ENCODE measurements around the gene DCANP1. TPM values are rescaled to one million over a fixed set of nuclear protein-coding genes. Genes with fewer than 3 reads are reported as not detected.

The DCANP1 gene
- total RNA-seq, 1 experiment from 2014 or later: not detected

GRCh38 chr5:135437796-135438560, 9.2 kb downstream of the DCANP1 start:
- no peak for ATAC-seq
- CTCF ChIA-PET: interaction anchor here (1.2 to 4.8 kb wide), 4 partner anchors 13 to 28 kb away, joined by 3 to 32 read pairs (median 16); no protein-coding TSS in a partner anchor

DNA sequence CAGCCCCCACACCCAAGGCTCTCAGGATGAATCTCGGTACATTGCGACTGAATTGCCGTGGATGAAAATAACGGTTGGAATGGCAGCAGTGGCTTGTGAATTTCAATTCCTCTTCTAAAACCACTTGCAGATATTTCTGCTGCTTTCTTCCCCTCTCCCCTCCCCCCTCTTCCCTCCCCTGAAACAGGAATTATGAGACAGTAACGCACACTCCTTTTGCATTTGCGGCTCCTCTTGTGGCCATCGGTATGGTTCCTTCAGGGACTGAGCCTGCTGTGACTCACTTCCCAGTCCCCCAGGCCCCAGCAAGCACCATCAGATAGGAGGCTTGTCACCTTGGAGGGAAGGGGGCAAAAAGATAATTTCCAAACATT, 9.7 kb downstream of the DCANP1 start:
- CTCF ChIA-PET: interaction anchor here (2.3 to 4.8 kb wide), 2 partner anchors 12 to 25 kb away, joined by 9 to 32 read pairs; no protein-coding TSS in a partner anchor
- Mint-ChIP-seq H3K9me3 (no peaks in the 10 kb centered on the region), H3K4me3 (no peak overlapping the region), H3K4me1 (peaks cover 9% of the 10 kb centered on the region), H3K27ac (no peak overlapping the region), H3K27me3 (ENCODE audit: low read depth) (no peaks in the 10 kb centered on the region), H3K36me3 (no peaks in the 10 kb centered on the region)
- TF ChIP-seq MYBL2 (CRISPR knock-in tag; IDR thresholded peaks at IDR 0.05): no peak
- TF ChIP-seq ATF1 (CRISPR knock-in tag; IDR thresholded peaks at IDR 0.05): no peak
- TF ChIP-seq, protein P1, sequence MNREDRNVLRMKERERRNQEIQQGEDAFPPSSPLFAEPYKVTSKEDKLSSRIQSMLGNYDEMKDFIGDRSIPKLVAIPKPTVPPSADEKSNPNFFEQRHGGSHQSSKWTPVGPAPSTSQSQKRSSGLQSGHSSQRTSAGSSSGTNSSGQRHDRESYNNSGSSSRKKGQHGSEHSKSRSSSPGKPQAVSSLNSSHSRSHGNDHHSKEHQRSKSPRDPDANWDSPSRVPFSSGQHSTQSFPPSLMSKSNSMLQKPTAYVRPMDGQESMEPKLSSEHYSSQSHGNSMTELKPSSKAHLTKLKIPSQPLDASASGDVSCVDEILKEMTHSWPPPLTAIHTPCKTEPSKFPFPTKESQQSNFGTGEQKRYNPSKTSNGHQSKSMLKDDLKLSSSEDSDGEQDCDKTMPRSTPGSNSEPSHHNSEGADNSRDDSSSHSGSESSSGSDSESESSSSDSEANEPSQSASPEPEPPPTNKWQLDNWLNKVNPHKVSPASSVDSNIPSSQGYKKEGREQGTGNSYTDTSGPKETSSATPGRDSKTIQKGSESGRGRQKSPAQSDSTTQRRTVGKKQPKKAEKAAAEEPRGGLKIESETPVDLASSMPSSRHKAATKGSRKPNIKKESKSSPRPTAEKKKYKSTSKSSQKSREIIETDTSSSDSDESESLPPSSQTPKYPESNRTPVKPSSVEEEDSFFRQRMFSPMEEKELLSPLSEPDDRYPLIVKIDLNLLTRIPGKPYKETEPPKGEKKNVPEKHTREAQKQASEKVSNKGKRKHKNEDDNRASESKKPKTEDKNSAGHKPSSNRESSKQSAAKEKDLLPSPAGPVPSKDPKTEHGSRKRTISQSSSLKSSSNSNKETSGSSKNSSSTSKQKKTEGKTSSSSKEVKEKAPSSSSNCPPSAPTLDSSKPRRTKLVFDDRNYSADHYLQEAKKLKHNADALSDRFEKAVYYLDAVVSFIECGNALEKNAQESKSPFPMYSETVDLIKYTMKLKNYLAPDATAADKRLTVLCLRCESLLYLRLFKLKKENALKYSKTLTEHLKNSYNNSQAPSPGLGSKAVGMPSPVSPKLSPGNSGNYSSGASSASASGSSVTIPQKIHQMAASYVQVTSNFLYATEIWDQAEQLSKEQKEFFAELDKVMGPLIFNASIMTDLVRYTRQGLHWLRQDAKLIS (CRISPR knock-in tag; IDR thresholded peaks at IDR 0.05; ENCODE audit: borderline replicate concordance): no peak
- no peak for TF ChIP-seq ZNF317 (CRISPR knock-in tag; IDR thresholded peaks at IDR 0.05; ENCODE audit: borderline replicate concordance, low read depth)
- no peak for TF ChIP-seq JAZF1 (CRISPR knock-in tag; IDR thresholded peaks at IDR 0.05)
- TF ChIP-seq, protein P2, sequence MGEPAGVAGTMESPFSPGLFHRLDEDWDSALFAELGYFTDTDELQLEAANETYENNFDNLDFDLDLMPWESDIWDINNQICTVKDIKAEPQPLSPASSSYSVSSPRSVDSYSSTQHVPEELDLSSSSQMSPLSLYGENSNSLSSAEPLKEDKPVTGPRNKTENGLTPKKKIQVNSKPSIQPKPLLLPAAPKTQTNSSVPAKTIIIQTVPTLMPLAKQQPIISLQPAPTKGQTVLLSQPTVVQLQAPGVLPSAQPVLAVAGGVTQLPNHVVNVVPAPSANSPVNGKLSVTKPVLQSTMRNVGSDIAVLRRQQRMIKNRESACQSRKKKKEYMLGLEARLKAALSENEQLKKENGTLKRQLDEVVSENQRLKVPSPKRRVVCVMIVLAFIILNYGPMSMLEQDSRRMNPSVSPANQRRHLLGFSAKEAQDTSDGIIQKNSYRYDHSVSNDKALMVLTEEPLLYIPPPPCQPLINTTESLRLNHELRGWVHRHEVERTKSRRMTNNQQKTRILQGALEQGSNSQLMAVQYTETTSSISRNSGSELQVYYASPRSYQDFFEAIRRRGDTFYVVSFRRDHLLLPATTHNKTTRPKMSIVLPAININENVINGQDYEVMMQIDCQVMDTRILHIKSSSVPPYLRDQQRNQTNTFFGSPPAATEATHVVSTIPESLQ (CRISPR knock-in tag; IDR thresholded peaks at IDR 0.05): no peak
- no peak for TF ChIP-seq PRRX2 (CRISPR knock-in tag; IDR thresholded peaks at IDR 0.05)
- no peak for TF ChIP-seq ERG (CRISPR knock-in tag; IDR thresholded peaks at IDR 0.05)
- ATAC-seq (no peak), DNase-seq (ENCODE audit: low spot score) (no peak)
- POLR2A ChIA-PET: no interaction called here

More at GRCh38 chr5:135437796-135438560, 9.2 kb downstream of the DCANP1 start:
- no peaks in the 10 kb centered on the region for H3K36me3 Mint-ChIP-seq
- H3K4me3 Mint-ChIP-seq: no peak overlapping the region
- no peak for DNase-seq (ENCODE audit: low spot score)
- no peaks in the 10 kb centered on the region for H3K9me3 Mint-ChIP-seq
- H3K27me3 Mint-ChIP-seq (ENCODE audit: low read depth): no peaks in the 10 kb centered on the region
- H3K27ac Mint-ChIP-seq: no peak overlapping the region
- H3K4me1 Mint-ChIP-seq: peaks cover 9% of the 10 kb centered on the region
- POLR2A ChIA-PET: no interaction called here
- TF ChIP-seq CREM (CRISPR knock-in tag; IDR thresholded peaks at IDR 0.05) (no peak), SMAD4 (CRISPR knock-in tag; IDR thresholded peaks at IDR 0.05) (no peak), NR2C2 (CRISPR knock-in tag; IDR thresholded peaks at IDR 0.05) (no peak), AR (CRISPR knock-in tag; IDR thresholded peaks at IDR 0.05) (no peak), FOXP1 (CRISPR knock-in tag; IDR thresholded peaks at IDR 0.05; ENCODE audit: borderline replicate concordance) (no peak), KAT7 (CRISPR knock-in tag; IDR thresholded peaks at IDR 0.05; ENCODE audit: borderline replicate concordance) (no peak)
- TF ChIP-seq, protein P3, sequence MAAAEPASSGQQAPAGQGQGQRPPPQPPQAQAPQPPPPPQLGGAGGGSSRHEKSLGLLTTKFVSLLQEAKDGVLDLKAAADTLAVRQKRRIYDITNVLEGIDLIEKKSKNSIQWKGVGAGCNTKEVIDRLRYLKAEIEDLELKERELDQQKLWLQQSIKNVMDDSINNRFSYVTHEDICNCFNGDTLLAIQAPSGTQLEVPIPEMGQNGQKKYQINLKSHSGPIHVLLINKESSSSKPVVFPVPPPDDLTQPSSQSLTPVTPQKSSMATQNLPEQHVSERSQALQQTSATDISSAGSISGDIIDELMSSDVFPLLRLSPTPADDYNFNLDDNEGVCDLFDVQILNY (CRISPR knock-in tag; IDR thresholded peaks at IDR 0.05): no peak

All from WTC11 (cell line).